Bronchial epithelial cell (primary cell): ENCODE results near the gene PNRC2. TPM values are rescaled to one million over a fixed set of nuclear protein-coding genes. Genes with fewer than 3 reads are reported as not detected.
A peak's percentile ranks its signal among the peaks of the same experiment; 100 is the strongest.
"Not testable (repeated sequence)": the region's sequence is repeated elsewhere in the genome, so short reads cannot be mapped to it uniquely, and the experiment has no call there.

ENCODE experiments used
- DNase-seq: peaks from one replicate; pipeline ENCODE4 v3.0.0-alpha.2; 2010; ENCODE audit warnings: low read depth
- FAIRE-seq: peaks from 2 replicates; lab custom pipeline; 2011; peaks lifted over from hg19 to GRCh38; lab: Jason Lieb, UNC
- H3K27me3 ChIP-seq: 2 replicates; pipeline ENCODE4 v1.5.1; 2011; ENCODE audit warnings: low read length; ENCODE audit not compliant: control insufficient read depth, insufficient read depth
- H3K36me3 ChIP-seq: 2 replicates; pipeline ENCODE4 v1.5.1; 2011; ENCODE audit warnings: low read length; ENCODE audit not compliant: control insufficient read depth, insufficient read depth
- H3K4me3 ChIP-seq: 2 replicates; pipeline ENCODE4 v1.5.1; 2011; ENCODE audit warnings: mild to moderate bottlenecking, low read depth, low read length, control low read depth
- total RNA-seq: library from RNA; depleted of rRNA; stranded (reverse); fragments of >200 nt; gene quantifications from 2 replicates; pipeline ENCODE4 v1.2.1, GENCODE V29; 2014
- TF ChIP-seq, protein P1 (sequence below): IDR thresholded peaks from 2 replicates; pipeline ENCODE4 v1.5.1; 2011; ENCODE audit warnings: mild to moderate bottlenecking, moderate library complexity, low read length, control low read depth, inconsistent platforms; ENCODE audit not compliant: insufficient read depth, severe bottlenecking

PNRC2 gene
- total RNA-seq, 1 donor from 2014 or later: 89.8 TPM

DNA sequence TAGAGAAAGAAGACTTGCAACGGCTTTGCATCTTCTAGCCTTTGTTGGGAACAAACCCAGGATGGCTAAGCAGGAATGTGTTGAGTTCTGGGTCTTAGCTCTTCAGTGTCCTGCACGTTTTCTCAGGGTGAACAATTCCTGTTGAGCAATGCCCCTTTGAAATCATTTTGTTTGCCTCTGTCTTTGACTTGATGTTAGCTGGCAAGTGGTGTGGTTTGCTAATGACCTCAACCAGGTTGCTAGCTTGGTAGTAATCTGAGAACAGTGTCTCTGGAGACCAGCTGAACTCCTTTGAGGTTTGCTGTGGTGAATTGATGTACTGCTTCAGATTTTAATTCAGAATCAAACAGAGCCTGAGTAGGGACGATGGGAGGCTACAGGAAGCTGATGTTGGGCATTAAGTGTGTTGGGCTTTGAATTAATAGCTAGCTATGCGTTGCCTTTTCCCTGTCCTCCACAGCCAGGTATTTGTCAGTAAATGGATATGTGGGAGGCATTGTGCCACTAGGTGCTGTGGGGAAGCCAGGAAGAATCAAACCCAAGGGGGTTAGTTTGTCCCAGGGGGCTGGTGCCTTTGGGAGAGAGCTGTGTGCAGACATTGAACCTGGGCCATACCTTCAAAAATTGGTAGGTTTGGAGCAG, 43.8 kb downstream of the PNRC2 start:
- no peaks in the 10 kb centered on the region for H3K27me3 ChIP-seq
- FAIRE-seq: peak; percentile 47
- DNase-seq: peak; percentile 75

DNA sequence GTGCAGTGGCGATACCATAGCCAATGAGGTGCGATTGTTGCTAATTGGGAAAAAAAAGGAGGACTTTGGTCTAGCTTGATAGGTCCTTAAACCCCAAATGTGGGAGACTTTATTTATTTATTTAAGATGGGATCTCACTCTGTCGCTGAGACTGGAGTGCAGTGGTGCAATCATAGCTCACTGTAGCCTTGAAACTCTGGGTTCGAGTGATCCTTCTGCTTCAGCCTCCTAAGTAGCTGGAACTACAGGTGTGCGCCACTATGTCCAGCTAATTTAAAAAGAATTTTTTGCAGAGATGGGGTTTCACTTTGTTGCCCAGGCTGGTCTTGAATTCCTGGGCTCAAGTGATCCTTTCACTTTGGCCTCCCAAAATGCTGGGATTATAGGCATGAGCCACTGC, 44.5 kb downstream of the PNRC2 start:
- H3K27me3 ChIP-seq: no peaks in the 10 kb centered on the region
- H3K36me3 ChIP-seq: no peaks in the 10 kb centered on the region
- no peak for DNase-seq
- no peak for FAIRE-seq
- no peak overlapping the region for H3K4me3 ChIP-seq
- TF ChIP-seq, protein P1, sequence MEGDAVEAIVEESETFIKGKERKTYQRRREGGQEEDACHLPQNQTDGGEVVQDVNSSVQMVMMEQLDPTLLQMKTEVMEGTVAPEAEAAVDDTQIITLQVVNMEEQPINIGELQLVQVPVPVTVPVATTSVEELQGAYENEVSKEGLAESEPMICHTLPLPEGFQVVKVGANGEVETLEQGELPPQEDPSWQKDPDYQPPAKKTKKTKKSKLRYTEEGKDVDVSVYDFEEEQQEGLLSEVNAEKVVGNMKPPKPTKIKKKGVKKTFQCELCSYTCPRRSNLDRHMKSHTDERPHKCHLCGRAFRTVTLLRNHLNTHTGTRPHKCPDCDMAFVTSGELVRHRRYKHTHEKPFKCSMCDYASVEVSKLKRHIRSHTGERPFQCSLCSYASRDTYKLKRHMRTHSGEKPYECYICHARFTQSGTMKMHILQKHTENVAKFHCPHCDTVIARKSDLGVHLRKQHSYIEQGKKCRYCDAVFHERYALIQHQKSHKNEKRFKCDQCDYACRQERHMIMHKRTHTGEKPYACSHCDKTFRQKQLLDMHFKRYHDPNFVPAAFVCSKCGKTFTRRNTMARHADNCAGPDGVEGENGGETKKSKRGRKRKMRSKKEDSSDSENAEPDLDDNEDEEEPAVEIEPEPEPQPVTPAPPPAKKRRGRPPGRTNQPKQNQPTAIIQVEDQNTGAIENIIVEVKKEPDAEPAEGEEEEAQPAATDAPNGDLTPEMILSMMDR: no peak

More for the DNA sequence above, 43.8 kb downstream of the PNRC2 start:
- H3K36me3 ChIP-seq: no peaks in the 10 kb centered on the region
- no peak overlapping the region for H3K4me3 ChIP-seq
- TF ChIP-seq, protein P1: no peak

DNA sequence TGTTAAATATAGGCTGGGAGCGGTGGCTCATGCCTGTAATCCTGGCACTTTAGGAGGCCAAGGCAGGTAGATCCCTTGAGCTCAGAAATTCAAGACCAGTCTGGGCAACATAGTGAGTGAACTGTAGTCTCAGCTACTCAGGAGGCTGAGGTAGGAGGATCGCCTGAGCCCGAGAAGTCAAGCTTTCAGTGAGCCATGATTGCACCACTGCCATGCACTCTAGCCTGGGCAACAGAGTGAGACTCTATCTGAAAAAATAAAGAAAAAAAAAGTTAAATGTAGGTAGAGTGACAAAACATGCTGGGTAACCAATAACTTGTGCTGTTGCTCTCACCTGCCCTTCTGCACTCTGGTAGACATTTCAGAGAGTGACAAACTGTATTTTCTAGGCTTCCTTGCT, 45.5 kb downstream of the PNRC2 start:
- TF ChIP-seq, protein P1: no peak
- Histone ChIP-seq H3K4me3 (no peak overlapping the region), H3K36me3 (no peaks in the 10 kb centered on the region), H3K27me3 (no peaks in the 10 kb centered on the region)
- DNase-seq (no peak), FAIRE-seq (no peak)

- FAIRE-seq: no peak
- no peak for DNase-seq
- TF ChIP-seq, protein P1: no peak
- Histone ChIP-seq H3K36me3 (no peaks in the 10 kb centered on the region), H3K4me3 (no peak overlapping the region), H3K27me3 (no peaks in the 10 kb centered on the region)
Observed at GRCh38 chr1:24007079-24007478, 47.5 kb downstream of the PNRC2 start.

- H3K27me3 ChIP-seq, H3K4me3 ChIP-seq, H3K36me3 ChIP-seq, FAIRE-seq, DNase-seq: not testable (repeated sequence)
Observed at GRCh38 chr1:24008574-24009184, 49.1 kb downstream of the PNRC2 start.

DNA sequence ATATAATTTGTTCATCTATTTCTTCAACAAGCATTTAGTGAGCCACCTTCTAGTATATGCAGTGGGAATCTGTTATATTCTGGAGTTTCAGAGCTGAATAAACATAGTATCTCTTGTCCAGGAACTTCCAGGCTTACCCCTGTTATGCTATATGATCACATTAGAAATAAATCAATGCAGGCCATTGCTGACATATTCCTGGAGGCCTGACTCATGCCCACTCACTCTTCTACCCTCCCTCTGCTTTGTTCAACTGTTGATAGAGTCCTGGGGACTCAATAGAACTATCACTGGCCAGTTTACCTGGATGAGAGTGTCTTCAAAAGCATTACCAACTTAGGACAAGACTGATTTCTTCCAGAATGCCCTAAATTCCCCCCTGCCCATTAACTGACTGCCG, 49.8 kb downstream of the PNRC2 start:
- FAIRE-seq: no peak
- Histone ChIP-seq H3K36me3 (no peaks in the 10 kb centered on the region), H3K27me3 (no peaks in the 10 kb centered on the region), H3K4me3 (no peak overlapping the region)
- DNase-seq: peak; percentile 71
- TF ChIP-seq, protein P1: no peak
